SK-N-MC (cell line): ENCODE results near the gene NADK.

Experiments
- DNase-seq: peaks from one replicate; pipeline ENCODE4 v3.0.0-alpha.2; 2011; ENCODE audit warnings: low read depth, low spot score
- H3K27ac ChIP-seq: fragments of 200-600 bp; sonication (generic); 2 replicates; pipeline ENCODE4 v1.5.1; 2016; ENCODE audit warnings: mixed run types
- H3K36me3 ChIP-seq: fragments of 200-600 bp; sonication (generic); 2 replicates; pipeline ENCODE4 v1.6.1; 2017; ENCODE audit warnings: antibody characterized with exemption, low read length, mixed read lengths; ENCODE audit not compliant: insufficient read depth
- H3K4me3 ChIP-seq: fragments of 200-600 bp; sonication (generic); 2 replicates; pipeline ENCODE4 v1.5.1; 2016
- H3K9ac ChIP-seq: fragments of 200-600 bp; sonication (generic); 2 replicates; pipeline ENCODE4 v1.8.0; 2017; ENCODE audit warnings: mixed run types, mixed read lengths; ENCODE audit not compliant: insufficient read length
- H3K9me3 ChIP-seq: fragments of 200-600 bp; sonication (generic); 2 replicates; pipeline ENCODE4 v1.6.1; 2017; ENCODE audit warnings: low read depth, mild to moderate bottlenecking, antibody characterized with exemption, low read length, moderate library complexity, mixed read lengths
- EZH2 ChIP-seq: fragments of 200-600 bp; sonication (generic); IDR thresholded peaks from one replicate; pipeline ENCODE4 v1.6.1; 2017; ENCODE audit warnings: antibody characterized with exemption
- FOXP2 ChIP-seq: optimal IDR thresholded peaks from 2 replicates; pipeline ENCODE3; 2011; ENCODE audit warnings: mild to moderate bottlenecking, moderate library complexity; ENCODE audit not compliant: insufficient read depth; ENCODE audit errors: extremely low read length, control extremely low read depth
- POLR2AphosphoS5 ChIP-seq: IDR thresholded peaks from 2 replicates; pipeline ENCODE4 v1.6.1; 2012; ENCODE audit warnings: mild to moderate bottlenecking, low read depth, low read length, borderline replicate concordance

Gene NADK

GRCh38 chr1:1781526-1781903 lies 3.2 kb upstream of the NADK start:
- Histone ChIP-seq H3K9me3 (no peaks in the 10 kb centered on the region), H3K9ac (no peak overlapping the region), H3K36me3 (peaks cover 19% of the 10 kb centered on the region), H3K4me3 (no peak overlapping the region), H3K27ac (peak overlapping the region; percentile 93; the same call in 1 of the 2 replicates)
- TF ChIP-seq POLR2AphosphoS5 (no peak), EZH2 (no peak), FOXP2 (no peak)
- DNase-seq = no peak

GRCh38 chr1:1780598-1781525 lies 2.6 kb upstream of the NADK start:
- H3K9ac ChIP-seq = no peak overlapping the region
- TF ChIP-seq POLR2AphosphoS5 = peak; percentile 5
- no peak for TF ChIP-seq FOXP2
- no peak for DNase-seq
- no peak overlapping the region for H3K4me3 ChIP-seq
- no peaks in the 10 kb centered on the region for H3K9me3 ChIP-seq
- peak overlapping the region; percentile 93 for H3K27ac ChIP-seq
- H3K36me3 ChIP-seq = peaks cover 12% of the 10 kb centered on the region

- TF ChIP-seq EZH2 = no peak
- TF ChIP-seq POLR2AphosphoS5 = peak; percentile 36
- DNase-seq = peak; percentile 66
- peaks cover 11% of the 10 kb centered on the region; the same call in 1 of the 2 replicates for H3K36me3 ChIP-seq
- H3K27ac ChIP-seq = peak overlapping the region; percentile 93
- no peaks in the 10 kb centered on the region for H3K9me3 ChIP-seq
- H3K9ac ChIP-seq = no peak overlapping the region
- peak overlapping the region; percentile 76 for H3K4me3 ChIP-seq
Observed at GRCh38 chr1:1779691-1780597, 1.7 kb upstream of the NADK start.

GRCh38 chr1:1779320-1779675 lies 1.0 kb upstream of the NADK start:
- Histone ChIP-seq H3K9ac (peak overlapping the region; percentile 98), H3K27ac (peak overlapping the region; percentile 93), H3K36me3 (peaks cover 13% of the 10 kb centered on the region; the same call in 1 of the 2 replicates), H3K4me3 (peak overlapping the region; percentile 76), H3K9me3 (no peaks in the 10 kb centered on the region)
- DNase-seq = no peak
- TF ChIP-seq FOXP2 (no peak), POLR2AphosphoS5 (no peak; the same call in 1 of the 2 replicates), EZH2 (no peak)

GRCh38 chr1:1778663-1779319 lies 521 bp upstream of the NADK start:
- no peaks in the 10 kb centered on the region for H3K9me3 ChIP-seq
- H3K36me3 ChIP-seq = peaks cover 15% of the 10 kb centered on the region; the same call in 1 of the 2 replicates
- H3K9ac ChIP-seq = peak overlapping the region; percentile 98
- TF ChIP-seq FOXP2 (no peak), EZH2 (no peak), POLR2AphosphoS5 (peak; percentile 52)
- DNase-seq = no peak
- peak overlapping the region; percentile 93 for H3K27ac ChIP-seq
- peak overlapping the region; percentile 76 for H3K4me3 ChIP-seq

GRCh38 chr1:1777583-1777899 lies 729 bp downstream of the NADK start:
- no peak for TF ChIP-seq POLR2AphosphoS5
- H3K9me3 ChIP-seq = no peaks in the 10 kb centered on the region
- peak overlapping the region; percentile 98 for H3K4me3 ChIP-seq
- peaks cover 25% of the 10 kb centered on the region for H3K36me3 ChIP-seq
- H3K9ac ChIP-seq = peak overlapping the region; percentile 98
- no peak for DNase-seq
- peak overlapping the region; percentile 62 for H3K27ac ChIP-seq

GRCh38 chr1:1776672-1777582 lies 1.3 kb downstream of the NADK start:
- DNase-seq = no peak
- peak overlapping the region; percentile 98 for H3K4me3 ChIP-seq
- peak overlapping the region; percentile 98 for H3K9ac ChIP-seq
- H3K27ac ChIP-seq = peak overlapping the region; percentile 62; the same call in 1 of the 2 replicates
- H3K9me3 ChIP-seq = no peaks in the 10 kb centered on the region
- peaks cover 32% of the 10 kb centered on the region for H3K36me3 ChIP-seq
- no peak for TF ChIP-seq EZH2
- TF ChIP-seq POLR2AphosphoS5 = no peak; the same call in 1 of the 2 replicates
- TF ChIP-seq FOXP2 = no peak
